Lower leg skin (tissue), 3 donors: ENCODE measurements around the gene SPRR2A.
"Not testable (repeated sequence)": the region's sequence is repeated elsewhere in the genome, so short reads cannot be mapped to it uniquely, and the experiment has no call there.

Experiments used
- CTCF ChIP-seq, 3 donors: fragments of 450-650 bp; IDR thresholded peaks; one replicate each; pipeline ENCODE4 v1.5.1; 2016; ENCODE audit warnings: antibody characterized with exemption in 3 of 3, mild to moderate bottlenecking in 3 of 3, moderate library complexity in 2 of 3
- POLR2A ChIP-seq, 2 donors: fragments of 450-650 bp; IDR thresholded peaks; one replicate each; pipeline ENCODE4 v1.6.1; 2016 to 2017; ENCODE audit warnings: antibody characterized with exemption in 2 of 2, mild to moderate bottlenecking in 1 of 2, moderate library complexity in 1 of 2

- not testable (repeated sequence) for TF ChIP-seq POLR2A, CTCF (IDR thresholded peaks at IDR 0.05)
These were observed 46.0 kb downstream of the SPRR2A start for GRCh38 chr1:153011235-153011758.
